Esophagus muscularis mucosa (tissue), 4 donors: Measurements from ENCODE around the gene DEFB114. TPM values are rescaled to one million over a fixed set of nuclear protein-coding genes. Genes with fewer than 3 reads are reported as not detected.

Experiments
- DNase-seq: peaks from one replicate; pipeline ENCODE4 v3.0.0-alpha.2; 2017; ENCODE audit errors: extremely low spot score
- H3K27ac ChIP-seq, 4 donors: fragments of 200-600 bp; sonication (generic); replicated peaks in 1 of 4; 1 replicate in 3 of 4; 2 replicates in 1 of 4; pipeline ENCODE4 v1.5.1; 2016 to 2019; ENCODE audit warnings: mild to moderate bottlenecking in 1 of 4
- H3K27me3 ChIP-seq, 4 donors: fragments of 200-600 bp; sonication (generic); one replicate each; pipeline versions ENCODE4 v1.5.1 to v1.6.0; 2016 to 2019
- H3K36me3 ChIP-seq, 4 donors: fragments of 200-600 bp; sonication (generic); one replicate each; pipeline ENCODE4 v1.5.1; 2016 to 2019
- H3K4me1 ChIP-seq, 4 donors: fragments of 200-600 bp; sonication (generic); one replicate each; pipeline ENCODE4 v1.5.1; 2016 to 2019
- H3K4me3 ChIP-seq, 4 donors: fragments of 200-600 bp; sonication (generic); 1 replicate in 2 of 4; 2 replicates in 2 of 4; pipeline ENCODE4 v1.5.1; 2016 to 2019; ENCODE audit warnings: mild to moderate bottlenecking in 4 of 4, moderate library complexity in 1 of 4
- H3K9me3 ChIP-seq, 4 donors: fragments of 200-600 bp; sonication (generic); 1 replicate in 3 of 4; 2 replicates in 1 of 4; pipeline ENCODE4 v1.5.1; 2016 to 2019
- CTCF ChIP-seq, 3 experiments: fragments of 200-600 bp in 2 of 3; fragments of 450-650 bp in 1 of 3; sonication (generic) in 2 of 3; IDR thresholded peaks; one replicate each; pipeline ENCODE4 v1.5.1; 2017 to 2019; ENCODE audit warnings: antibody characterized with exemption in 3 of 3, mild to moderate bottlenecking in 2 of 3, moderate library complexity in 1 of 3
- EP300 ChIP-seq: sonication (generic); formaldehyde crosslinking; IDR thresholded peaks from one replicate; pipeline ENCODE4 v1.6.1; 2017; ENCODE audit warnings: antibody characterized with exemption
- POLR2A ChIP-seq: fragments of 450-650 bp; IDR thresholded peaks from one replicate; pipeline ENCODE4 v1.6.1; 2017; ENCODE audit warnings: antibody characterized with exemption, moderate library complexity, mild to moderate bottlenecking, low read depth
- POLR2AphosphoS5 ChIP-seq, 2 donors: sonication (generic); formaldehyde crosslinking; IDR thresholded peaks; one replicate each; pipeline ENCODE4 v1.6.1; 2017; ENCODE audit warnings: antibody characterized with exemption in 2 of 2
- WGBS: methylation state at CpG from one replicate; pipeline ENCODE4 v1.1.5; 2018; 5-methylcytosine and 5-hydroxymethylcytosine counted together
- intact Hi-C: fragments of 100-400 bp; cut with DNase I; formaldehyde crosslinking; loops from one replicate; pipeline ENCODE4 v1.15.1; 2023
- total RNA-seq, 4 donors: library from RNA; depleted of rRNA; stranded (reverse); fragments of >200 nt; gene quantifications; one replicate each; pipeline versions ENCODE4 v1.1.0 to v1.2.1, GENCODE V29; 2016

The DEFB114 gene
- total RNA-seq, 4 donors from 2014 or later = not detected

GRCh38 chr6:49987749-49988148 lies 23.8 kb upstream of the DEFB114 start:
- Histone ChIP-seq H3K9me3 (no peaks in the 10 kb centered on the region), H3K4me1 (peaks cover 0 to 6% (median 3%) of the 10 kb centered on the region in 4 donors), H3K27ac (no peak overlapping the region), H3K36me3 (no peaks in the 10 kb centered on the region), H3K4me3 (no peak overlapping the region), H3K27me3 (no peaks in the 10 kb centered on the region)
- intact Hi-C loops = no loop called here
- WGBS = 92% methylated on average over 2 of the region's 2 CpGs
- TF ChIP-seq EP300 (no peak), CTCF (IDR thresholded peaks at IDR 0.05) (no peak), POLR2AphosphoS5 (IDR thresholded peaks at IDR 0.05) (no peak), POLR2A (no peak)
- DNase-seq = no peak

GRCh38 chr6:49986551-49986950 lies 22.6 kb upstream of the DEFB114 start:
- intact Hi-C loops = no loop called here
- Histone ChIP-seq H3K36me3 (no peaks in the 10 kb centered on the region), H3K4me1 (peaks cover 0 to 13% (median 8%) of the 10 kb centered on the region in 4 donors), H3K9me3 (no peaks in the 10 kb centered on the region), H3K27me3 (no peaks in the 10 kb centered on the region), H3K4me3 (no peak overlapping the region), H3K27ac (no peak overlapping the region)
- TF ChIP-seq CTCF (IDR thresholded peaks at IDR 0.05) = no peak
- no peak for TF ChIP-seq POLR2A
- no peak for TF ChIP-seq EP300
- TF ChIP-seq POLR2AphosphoS5 (IDR thresholded peaks at IDR 0.05) = no peak
- WGBS = 50% methylated on average over 1 of the region's 1 CpG
- DNase-seq = no peak

- WGBS = 53% methylated on average over 2 of the region's 2 CpGs
- H3K27ac ChIP-seq = peak overlapping the region in 1 of 4 donors; percentile 31
- no peak for DNase-seq
- H3K9me3 ChIP-seq = no peaks in the 10 kb centered on the region
- H3K4me3 ChIP-seq = no peak overlapping the region
- TF ChIP-seq CTCF (IDR thresholded peaks at IDR 0.05) = no peak
- no peak for TF ChIP-seq EP300
- TF ChIP-seq POLR2AphosphoS5 (IDR thresholded peaks at IDR 0.05) = no peak
- no peak for TF ChIP-seq POLR2A
- intact Hi-C loops = no loop called here
- no peaks in the 10 kb centered on the region for H3K27me3 ChIP-seq
- no peaks in the 10 kb centered on the region for H3K36me3 ChIP-seq
- H3K4me1 ChIP-seq = peaks cover 0 to 21% (median 10%) of the 10 kb centered on the region in 4 donors
These were observed 18.1 kb upstream of the DEFB114 start for GRCh38 chr6:49982046-49982445.

- intact Hi-C loops = no loop called here
- H3K36me3 ChIP-seq = no peaks in the 10 kb centered on the region
- WGBS = 59% methylated on average over 1 of the region's 1 CpG
- DNase-seq = no peak
- no peak overlapping the region for H3K27ac ChIP-seq
- H3K4me3 ChIP-seq = no peak overlapping the region
- H3K4me1 ChIP-seq = peaks cover 0 to 17% (median 7%) of the 10 kb centered on the region in 4 donors
- TF ChIP-seq EP300 (no peak), CTCF (IDR thresholded peaks at IDR 0.05) (no peak), POLR2A (no peak), POLR2AphosphoS5 (IDR thresholded peaks at IDR 0.05) (no peak)
- H3K27me3 ChIP-seq = no peaks in the 10 kb centered on the region
- H3K9me3 ChIP-seq = no peaks in the 10 kb centered on the region
These were observed 16.9 kb upstream of the DEFB114 start for GRCh38 chr6:49980898-49981297.

GRCh38 chr6:49979584-49979983 lies 15.6 kb upstream of the DEFB114 start:
- intact Hi-C loops = no loop called here
- no peaks in the 10 kb centered on the region for H3K36me3 ChIP-seq
- H3K4me1 ChIP-seq = peaks cover 0 to 17% (median 7%) of the 10 kb centered on the region in 4 donors
- no peak for DNase-seq
- TF ChIP-seq CTCF (IDR thresholded peaks at IDR 0.05) (no peak), POLR2A (no peak), EP300 (no peak), POLR2AphosphoS5 (IDR thresholded peaks at IDR 0.05) (no peak)
- no peak overlapping the region for H3K27ac ChIP-seq
- no peaks in the 10 kb centered on the region for H3K27me3 ChIP-seq
- 89% methylated on average over 4 of the region's 4 CpGs for WGBS
- no peaks in the 10 kb centered on the region for H3K9me3 ChIP-seq
- H3K4me3 ChIP-seq = no peak overlapping the region
